ENCODE data around the gene ARFGEF2.

The ARFGEF2 gene

DNA sequence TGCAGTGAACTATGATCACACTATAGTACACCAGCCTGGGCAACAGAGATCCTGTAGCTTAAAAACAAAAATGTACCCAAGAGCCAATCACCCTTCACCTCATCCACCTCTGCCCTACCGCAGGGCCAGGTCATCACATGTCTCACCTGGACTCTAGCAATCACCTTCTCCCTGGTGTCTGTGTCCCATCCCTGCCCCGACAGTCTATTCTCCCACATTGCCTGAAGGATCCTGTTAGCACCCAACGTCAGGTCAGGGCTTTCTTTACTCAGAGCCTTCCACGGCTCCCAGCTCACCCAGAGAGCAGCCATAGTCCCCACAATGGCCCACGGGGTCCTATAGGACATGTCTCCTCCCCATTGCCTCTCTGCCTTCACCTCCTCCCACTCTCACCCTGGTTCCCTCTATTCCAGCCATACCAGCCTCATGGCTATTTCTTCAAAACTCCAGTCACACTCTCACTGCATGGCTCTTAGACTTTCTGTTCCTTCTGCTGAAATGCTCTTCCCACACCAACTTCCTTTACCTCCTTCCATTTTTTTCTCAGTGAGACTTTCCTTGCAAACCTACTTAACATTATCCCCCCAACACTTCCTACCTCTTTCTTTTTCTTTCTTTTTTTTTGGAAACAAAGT, 22.5 kb upstream of the ARFGEF2 start:
- no peak for DNase-seq (ENCODE audit: low spot score)

DNA sequence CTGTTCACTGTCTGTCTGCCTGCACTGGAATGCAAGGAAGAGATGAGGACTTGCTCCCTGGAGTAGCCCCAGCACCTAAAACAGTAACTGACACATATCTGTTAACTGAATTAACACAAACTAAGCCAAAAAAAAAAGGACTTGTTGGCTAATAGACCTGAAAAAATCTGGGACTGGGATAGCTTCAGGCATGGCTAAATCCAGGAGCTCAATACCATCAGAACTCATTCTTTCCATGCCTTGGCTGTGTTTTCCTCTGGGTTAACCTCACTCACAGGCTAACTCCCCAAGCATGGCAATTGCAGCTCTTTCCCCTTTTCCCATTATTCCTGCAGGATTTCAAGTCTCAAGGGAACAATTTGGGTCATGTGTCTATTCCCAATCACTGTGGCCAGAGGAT, 21.6 kb upstream of the ARFGEF2 start:
- DNase-seq (ENCODE audit: low spot score): no peak

DNA sequence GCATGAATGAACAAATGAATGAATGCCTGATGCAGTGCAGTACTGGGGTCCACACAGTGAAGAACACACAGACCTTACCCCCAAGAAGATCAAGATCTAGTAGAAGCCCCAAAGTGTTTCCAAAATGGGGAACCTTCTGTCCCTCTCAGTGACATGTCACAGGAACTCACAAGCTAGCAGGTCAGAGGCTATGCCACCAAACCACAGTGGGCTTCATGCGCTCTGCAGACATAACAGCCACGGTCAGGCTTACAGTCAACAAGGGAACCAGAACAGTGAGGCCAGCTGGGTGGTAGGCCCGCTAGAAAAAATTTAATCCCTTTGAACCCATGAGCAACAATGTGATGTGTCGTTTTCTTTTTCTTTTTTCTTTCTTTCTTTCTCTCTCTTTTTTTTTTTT, 20.2 kb upstream of the ARFGEF2 start:
- no peak for DNase-seq (ENCODE audit: low spot score)

DNA sequence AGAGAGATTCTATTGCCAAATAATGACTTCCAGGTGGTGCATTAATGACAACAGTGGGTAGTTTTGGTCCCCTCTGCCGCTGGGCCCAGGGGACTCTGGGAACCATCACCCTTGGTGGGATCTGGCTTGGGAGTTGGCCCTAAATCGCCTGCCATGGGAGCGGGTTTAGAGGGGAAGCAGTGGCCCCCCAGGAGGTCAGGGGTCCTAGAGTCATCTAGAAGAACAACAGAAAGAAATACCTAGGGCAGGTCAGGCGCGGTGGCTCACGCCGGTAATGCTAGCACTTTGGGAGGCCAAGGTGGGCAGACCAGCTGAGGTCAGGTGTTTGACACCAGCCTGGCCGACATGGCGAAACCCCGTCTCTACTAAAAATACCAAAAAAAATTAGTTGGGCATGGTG, 17.8 kb upstream of the ARFGEF2 start:
- DNase-seq (ENCODE audit: low spot score): no peak

DNA sequence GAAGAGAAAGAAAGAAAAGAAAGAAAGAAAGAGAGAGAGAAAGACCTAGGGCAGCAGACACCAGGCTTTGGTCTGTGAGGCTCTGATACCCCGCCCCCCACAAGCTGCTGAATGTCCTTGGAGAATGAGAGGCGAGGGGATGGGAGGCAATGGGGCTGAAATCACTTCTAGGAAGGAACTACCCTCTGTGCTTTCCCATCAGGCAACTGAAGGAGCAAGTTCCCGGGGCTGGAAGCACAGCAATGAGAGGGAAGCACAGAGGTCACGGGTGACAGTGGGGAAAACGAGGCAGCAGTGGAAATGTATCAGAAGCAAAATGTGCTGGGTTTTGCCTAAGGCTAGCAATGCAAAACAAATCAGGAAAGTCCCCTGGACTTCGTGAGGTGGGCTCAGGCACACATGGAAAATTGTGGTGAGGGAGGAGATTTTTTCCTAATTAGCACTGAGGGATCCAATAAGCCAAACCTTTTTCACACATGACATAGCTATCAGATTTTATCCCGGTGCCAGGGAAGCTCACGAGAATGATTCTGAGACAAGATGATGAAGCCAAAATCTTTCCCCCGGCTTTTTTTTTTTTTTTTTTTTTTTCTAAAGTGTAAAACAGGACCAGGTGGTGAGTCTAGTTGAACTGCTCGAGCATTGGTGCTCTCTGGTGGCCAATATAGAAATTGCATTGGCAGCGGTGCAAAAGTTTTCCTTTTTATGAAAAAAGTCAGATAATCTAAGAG, 16.8 kb upstream of the ARFGEF2 start:
- DNase-seq (ENCODE audit: low spot score): peak; percentile 56

DNA sequence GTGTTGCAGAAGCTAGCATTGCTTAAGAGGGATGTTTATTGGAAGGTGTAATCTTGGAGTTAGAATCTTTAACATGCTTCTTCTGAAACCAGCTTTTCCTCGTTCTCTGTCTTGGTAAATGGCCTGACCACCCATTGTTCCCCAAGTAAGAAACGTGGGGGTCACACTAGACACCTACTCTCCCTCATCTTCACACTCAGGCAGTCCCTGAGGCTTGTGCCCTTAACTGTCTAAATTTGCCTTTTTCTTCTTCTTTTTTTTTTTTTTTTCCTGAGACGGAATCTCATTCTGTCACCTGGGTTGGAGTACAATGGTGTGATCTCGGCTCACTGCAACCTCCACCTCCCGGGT, 16.2 kb upstream of the ARFGEF2 start:
- DNase-seq (ENCODE audit: low spot score): no peak

DNA sequence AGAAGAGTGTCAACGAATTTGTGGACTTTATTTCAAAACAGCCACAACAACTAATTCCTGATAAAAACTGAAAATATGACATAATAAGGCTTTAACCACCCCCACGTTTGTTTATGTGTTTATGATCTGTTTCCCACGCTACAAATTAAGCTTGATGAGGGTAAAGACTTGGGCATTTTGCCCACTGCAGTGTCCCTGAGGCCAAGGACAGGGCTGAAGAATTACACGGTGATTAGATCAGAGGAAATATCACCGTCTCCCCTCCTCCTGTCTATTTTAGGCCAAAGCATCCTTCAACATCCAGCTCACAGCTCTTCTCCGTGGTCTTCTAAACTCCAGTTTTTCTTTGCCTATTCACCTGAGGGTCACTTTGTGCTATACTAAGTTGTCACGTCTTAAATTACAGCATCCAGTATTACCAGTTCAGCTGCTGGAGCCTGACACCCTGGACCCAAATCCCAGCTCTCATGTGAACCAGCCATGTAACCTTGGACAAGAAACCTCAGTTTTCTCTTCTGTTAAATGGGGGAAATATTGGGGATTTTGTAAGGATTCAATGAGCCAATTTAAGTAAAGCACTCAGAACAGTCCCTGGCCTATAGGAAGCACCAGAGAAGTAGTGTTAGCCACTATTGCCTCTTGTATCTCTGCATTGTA, 15.2 kb upstream of the ARFGEF2 start:
- no peak for DNase-seq (ENCODE audit: low spot score)

DNA sequence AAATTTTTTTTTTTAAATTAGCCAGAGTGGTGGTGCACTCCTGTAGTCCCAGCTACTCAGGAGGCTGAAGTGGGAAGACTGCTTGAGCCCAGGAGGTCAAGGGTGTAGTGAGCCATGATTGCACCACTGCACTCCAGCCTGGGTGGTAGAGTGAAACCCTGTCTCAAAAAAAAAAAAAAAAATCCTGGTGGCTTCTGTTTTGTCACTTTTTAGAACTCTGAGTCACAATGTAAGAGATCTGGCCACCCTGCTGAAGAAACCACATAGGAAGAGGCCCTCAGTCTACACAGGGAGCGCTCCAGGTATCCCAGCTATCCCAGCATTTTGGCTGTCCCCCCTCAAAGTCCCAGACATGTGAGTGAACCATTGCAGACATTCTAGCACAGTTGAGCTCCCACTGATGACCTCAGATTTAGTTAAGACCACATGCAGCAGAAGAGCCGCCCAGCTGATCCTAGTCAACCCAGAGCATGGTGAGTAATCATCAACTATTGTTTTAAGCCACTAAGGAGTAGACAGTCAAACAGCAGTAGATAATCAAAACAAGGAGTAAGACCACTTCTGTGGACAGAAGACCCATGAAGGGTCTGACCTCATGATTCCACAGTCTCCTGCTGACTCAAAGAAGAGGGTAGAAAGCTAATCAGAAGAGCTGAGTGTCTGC, 12.7 kb upstream of the ARFGEF2 start:
- DNase-seq (ENCODE audit: low spot score): no peak

DNA sequence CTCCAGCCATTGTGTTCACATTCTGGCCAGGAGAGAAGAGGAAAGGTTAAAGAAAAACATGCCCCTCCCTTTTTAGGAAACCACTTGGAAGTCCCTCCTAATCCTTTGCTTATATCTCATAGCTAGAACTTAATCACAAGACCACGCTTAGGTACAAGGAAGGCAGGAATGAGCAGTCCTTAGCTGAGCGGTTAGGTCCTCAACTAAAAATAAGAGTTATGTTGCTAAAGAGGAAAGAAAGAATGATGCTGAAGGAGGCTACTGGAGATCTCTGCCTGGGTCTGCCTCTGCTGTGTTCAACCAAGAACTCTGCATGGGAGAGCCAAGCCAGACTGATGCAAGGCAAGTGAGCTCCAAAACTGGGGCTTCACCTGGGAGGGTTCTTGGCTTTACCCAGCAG, 11.6 kb upstream of the ARFGEF2 start:
- DNase-seq (ENCODE audit: low spot score): no peak

DNA sequence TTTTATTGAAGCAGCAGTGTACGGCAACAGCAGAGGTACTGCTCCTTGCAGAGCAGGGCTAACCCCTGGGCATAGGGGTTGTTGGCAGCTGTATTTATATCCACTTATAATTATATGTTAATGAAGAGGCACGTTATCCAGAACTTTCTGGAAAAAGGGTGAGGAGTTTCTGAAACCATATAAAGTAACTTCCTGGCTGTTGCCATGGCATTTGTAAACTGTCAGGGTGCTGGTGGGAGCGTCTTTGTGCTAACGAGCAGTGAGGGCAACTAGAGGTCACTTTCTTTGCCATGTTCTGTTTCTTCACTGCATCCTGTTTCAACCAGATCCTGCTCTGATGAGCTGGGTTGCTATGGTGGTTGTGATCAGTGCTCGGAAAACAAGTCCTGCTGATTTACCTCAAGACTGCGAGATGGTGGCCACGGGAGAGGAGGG, 11.1 kb upstream of the ARFGEF2 start:
- no peak for DNase-seq (ENCODE audit: low spot score)

DNA sequence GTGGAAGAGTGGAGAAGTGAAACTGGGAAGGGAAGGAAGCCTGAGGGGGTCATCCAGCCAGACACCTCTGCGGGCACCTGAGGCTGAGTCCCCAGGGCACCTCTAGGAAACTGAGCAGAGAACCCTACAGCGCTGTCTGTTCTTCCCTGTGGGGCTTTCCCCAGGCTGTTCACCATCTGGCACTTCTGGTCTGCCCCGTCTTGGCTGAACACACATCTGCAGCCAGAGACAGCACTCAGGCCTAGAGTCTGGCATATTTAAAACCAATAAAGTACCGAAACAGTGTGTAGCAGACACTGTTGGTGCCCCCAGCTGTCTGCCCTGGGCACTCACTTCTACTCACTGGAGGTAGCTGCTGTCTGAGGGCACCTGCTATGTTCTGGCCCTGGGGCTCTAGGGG, 9.4 kb upstream of the ARFGEF2 start:
- no peak for DNase-seq (ENCODE audit: low spot score)

DNA sequence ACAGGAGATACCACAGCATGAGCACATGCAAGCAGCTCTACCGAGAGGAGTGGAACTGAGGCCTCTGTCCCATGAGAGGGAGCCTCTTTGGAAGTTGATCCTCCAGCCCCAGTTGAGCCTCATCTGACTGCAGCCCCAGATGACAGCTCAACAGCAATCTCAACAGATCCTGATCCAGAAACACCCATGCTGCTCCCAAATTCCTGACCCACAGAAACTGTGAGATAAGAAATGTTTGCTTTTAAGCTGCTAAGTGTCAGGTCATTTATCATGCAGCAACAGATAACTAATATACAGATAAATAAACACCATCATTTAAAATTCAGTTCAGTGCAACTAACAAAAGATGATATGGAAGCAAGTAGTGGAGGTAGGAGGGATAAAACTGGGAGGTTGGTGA, 4.8 kb upstream of the ARFGEF2 start:
- no peak for DNase-seq (ENCODE audit: low spot score)

DNA sequence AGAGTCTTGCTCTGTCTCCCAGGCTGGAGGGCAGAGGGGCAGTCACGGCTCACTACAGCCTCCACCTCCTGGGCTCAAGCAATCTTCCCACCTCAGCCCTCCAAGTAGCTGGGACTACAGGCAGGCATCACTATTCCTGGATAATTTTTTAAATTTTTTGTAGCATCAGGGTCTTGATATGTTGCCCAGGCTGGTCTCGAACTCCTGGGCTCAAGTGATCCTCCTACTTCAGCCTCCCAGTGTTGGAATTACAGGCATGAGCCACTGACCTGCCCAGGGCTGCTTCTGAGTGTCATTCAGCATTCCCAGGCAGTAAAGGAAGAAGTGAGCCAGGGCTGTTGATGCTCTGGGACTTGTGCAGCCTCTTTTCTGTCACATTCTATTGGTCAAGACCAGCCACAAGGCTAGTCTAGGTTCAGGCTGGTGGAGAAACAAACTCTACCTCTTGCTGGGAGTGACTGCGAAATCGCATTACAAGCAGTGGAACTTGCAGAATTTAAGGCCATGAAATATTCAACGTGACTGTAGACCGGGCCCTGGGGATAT, 2.1 kb upstream of the ARFGEF2 start:
- DNase-seq (ENCODE audit: low spot score): no peak

DNA sequence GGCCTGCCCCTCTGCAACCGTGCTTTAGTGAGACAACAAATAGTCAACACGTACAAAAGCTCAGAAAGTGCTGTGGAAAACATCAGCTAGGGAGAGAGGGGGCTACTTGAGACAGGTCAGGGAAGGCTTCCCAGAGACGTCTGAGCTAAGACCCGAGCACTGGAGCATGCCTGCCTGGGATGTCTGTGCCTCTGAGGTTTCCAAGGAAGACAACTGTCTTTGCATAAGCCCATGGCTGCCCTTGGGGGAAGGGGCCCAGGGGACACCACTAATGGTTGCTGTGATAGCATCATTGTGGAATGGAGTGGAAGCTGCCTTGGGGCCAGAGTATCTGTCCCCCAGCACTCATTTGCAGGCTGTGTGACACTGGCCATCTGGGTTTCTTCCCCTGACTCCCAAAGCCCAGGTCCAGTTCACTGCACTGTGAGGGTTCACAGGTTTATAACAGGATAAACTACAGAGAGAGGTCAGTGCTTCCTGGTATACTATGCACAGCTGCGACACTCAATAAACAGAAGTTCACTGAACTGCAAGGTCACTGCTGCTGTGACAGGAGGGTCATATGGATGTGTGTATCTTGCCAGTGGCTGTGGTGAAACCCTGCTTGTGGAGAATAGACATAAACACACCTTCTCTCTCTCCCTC, 1.5 kb upstream of the ARFGEF2 start:
- no peak for DNase-seq (ENCODE audit: low spot score)

DNA sequence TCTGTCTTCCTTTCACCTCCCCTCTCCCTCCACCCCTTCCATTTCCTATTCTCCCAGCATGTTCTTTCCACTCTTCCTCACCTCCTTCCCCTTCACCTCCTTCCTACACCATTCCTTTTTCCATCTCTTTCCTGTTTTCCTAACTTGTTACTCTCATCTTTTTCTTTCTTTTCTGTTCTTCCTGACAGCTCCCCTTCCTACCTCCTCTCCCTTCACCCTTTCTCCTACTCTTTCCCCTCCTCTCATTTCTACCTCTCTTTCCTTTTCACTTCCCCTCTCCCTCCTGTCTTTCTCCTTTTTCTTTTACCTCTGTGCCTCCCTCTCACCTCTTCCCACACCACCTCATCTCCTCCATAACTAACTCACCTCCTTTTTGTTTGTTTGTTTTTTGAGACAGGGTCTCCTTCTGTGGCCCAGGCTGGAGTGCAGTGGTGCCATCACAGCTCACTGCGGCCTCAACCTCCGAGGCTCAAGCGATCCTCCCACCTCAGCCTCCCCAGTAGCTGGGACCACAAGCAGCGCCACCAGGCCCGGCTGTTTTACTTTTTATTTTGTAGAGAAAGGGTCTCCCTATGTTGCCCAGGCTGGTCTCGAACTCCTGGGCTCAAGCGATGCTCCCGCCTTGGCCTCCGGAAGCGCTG, 864 bp upstream of the ARFGEF2 start:
- DNase-seq (ENCODE audit: low spot score): no peak

DNA sequence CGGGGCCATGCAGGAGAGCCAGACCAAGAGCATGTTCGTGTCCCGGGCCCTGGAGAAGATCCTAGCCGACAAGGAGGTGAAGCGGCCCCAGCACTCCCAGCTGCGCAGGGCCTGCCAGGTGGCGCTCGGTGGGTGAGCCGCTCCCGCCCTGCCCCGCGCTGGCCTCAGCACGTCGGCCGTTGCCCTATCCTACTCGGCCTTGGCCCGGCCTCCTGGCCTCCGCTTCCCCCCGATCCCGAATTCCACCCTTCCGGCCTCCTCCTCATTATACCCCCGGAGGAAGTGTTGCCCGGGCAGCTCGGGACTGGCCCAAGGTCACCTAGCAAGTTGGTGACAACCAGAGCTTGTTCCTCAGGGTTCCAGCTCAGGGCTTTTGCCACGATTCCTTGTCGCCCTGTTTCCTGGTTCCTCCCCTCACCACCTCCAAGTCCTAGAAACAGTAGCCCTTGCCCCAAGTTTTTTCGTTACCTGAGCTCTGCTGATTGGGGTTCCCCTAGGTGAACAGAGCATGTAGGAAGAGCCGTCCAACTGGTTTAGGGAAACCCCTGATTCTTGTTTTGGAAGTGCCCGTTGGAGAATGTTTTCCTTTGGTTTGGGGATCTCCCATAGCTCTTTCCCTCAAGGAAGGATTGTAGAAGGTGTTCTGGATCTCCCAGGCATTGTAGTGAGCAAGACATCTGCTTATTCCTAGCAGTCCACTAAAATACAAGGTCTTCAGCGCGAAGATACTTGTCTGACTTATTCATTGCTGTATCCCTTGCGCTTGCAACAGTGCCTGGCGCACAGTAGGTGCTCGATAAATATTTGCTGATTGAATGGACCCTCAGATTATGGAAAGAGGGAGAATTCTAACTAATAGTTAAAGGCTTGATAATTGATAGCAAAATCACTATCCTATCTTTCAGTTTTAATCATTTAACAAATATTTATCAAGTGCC, 641 bp downstream of the ARFGEF2 start:
- DNase-seq (ENCODE audit: low spot score): peak; percentile 44

DNA sequence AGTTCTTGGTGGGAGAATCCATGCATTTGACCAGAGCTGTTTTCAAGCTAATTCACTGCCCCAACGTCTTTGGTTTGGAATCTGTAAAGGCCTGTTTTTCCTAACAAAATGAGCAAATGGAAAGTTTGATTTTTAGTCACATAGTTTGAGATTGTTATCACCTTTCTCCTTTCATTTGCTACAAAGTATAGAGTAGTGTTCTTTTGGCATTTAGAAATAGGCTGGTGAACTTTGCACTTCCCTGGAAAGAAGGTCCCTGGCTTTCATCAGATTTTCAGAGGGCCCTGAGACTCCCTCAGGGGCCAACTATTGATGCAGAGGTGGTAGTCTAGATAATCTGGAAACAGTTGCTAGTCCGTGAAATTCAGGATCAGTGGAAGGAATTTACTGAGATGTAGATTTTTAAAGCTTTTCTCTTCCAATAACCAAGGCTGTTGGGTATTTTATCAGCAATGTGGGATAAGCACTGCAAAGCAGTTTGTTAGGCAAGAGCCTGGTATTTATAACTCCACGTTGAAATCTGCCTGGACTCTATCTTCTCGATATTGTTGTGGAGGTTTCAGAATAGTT, 1.7 kb downstream of the ARFGEF2 start:
- peak; percentile 8 for DNase-seq (ENCODE audit: low spot score)

DNA sequence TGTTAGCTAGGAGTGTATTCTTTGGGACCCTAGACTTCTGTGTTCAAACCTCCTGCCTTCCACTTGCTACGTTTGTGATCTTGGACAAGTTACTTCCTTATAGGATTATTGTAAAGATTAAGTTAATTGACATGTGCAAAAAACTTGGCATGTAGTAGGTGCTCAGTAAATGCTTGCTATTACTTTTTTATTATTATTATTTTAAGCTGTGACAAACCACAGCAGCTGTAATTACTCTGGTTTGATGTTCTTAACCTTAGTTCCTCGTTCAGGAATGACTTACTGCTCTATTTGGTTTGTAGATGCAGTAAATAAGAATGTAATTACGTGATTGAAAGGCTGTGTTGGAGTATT, 3.2 kb downstream of the ARFGEF2 start:
- DNase-seq (ENCODE audit: low spot score): no peak

DNA sequence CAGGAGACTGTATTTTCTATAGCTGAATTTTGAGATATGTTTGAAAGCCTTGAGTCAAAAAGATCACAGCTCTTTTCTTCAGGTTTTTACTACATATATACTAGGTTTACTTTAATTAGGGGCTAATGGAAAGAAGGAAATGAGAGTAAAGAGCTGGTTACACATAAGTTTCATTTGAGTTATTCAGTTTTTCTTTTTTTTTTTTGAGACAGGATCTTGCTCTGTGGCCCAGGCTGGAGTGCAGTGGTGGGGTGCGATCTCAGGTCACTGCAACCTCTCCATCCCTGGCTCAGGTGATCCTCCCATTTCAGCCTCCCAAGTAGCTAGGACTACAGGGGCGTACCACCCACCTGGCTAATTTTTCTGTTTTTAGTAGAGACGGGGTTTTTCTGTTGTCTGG, 4.8 kb downstream of the ARFGEF2 start:
- no peak for DNase-seq (ENCODE audit: low spot score)

DNA sequence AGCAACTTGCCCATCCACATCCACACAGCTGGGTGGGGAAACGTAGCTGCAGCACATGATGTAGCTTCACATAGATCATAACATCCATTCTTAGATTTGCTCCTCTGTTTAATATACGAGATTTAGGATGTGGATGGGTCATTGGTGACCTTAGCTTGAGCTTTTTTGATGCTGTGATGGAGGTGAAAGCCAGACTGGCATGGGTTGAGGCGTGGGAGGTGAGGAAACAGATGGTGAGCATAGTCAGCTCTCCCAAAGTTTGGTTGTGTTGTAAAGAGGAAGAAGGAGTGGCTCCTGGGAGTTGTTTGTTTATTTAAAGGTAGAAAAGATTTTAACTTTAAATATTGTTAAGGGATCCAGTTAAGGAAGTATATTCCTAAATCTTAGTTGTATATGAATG, 5.3 kb downstream of the ARFGEF2 start:
- DNase-seq (ENCODE audit: low spot score): no peak

All from LoVo (cell line).